GM18873 (cell line): ENCODE measurements around the gene PCBP2.
A peak's percentile ranks its signal among the peaks of the same experiment; 100 is the strongest.

ENCODE experiments used
- ATAC-seq: cut with Tn5 transposase; IDR thresholded peaks from one replicate; pipeline ENCODE4 v1.9.1; 2021; ENCODE audit warnings: mild to moderate bottlenecking, moderate library complexity, moderate number of reproducible peaks; ENCODE audit not compliant: unreplicated experiment, low FRiP score

PCBP2 gene

DNA sequence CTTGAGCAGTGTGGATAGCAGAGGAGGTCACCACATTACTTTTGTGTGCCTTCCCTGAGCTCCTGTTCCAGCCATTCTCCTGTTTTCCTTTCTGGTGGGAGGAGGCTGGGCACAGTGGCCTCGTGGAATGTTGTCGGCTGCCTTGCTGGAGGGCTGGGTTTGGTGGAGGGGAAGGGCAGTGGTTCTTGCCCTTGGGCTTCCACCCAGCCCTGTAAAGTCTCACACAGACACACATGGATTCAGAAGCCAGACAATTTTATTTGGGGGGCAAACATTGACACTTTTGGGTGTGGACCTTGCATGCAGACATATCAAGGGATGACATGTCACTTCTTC is 54.5 kb downstream of the PCBP2 start:
- no peak for ATAC-seq

DNA sequence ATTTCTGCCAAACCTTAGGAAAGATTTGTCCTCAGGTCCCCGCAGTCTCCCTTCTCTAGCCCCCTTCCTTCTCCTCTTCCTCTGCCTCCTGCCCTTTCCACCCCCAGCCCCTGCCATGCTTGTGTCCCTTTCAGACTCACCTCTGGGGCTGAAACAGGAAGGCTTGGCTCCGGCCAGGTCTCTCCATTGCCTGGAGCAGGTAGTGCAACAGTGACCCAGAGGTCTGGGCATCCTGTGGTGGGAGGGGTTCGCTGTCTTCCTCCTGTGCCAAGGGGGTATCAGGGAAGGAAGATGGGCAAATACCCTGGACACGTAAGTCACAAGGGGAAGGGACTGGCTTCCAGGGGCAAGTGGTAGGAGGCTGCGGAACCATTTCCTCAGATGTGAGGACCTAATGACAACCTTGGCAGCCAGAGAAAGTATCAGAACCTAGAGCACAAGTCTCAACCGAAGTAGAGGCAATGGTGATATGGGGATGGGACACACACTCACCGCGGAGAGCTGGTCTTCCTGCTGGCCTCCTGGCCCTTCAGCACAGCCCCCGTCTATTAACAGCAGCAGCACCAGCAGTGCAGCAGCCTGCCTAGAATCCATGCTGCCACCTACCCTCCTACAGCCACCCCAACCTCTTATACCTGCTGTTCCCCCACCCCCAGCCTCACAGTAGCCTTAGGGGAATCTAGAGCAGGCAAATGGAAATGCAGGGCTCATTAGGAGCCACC is 55.1 kb downstream of the PCBP2 start, which contains the start of gene NPFF:
Gene NPFF (minus strand): TSS at position 604 of the 722 bp plus-strand sequence. CDS start 10 bp downstream, at position 594.
- ATAC-seq, result no peak

DNA sequence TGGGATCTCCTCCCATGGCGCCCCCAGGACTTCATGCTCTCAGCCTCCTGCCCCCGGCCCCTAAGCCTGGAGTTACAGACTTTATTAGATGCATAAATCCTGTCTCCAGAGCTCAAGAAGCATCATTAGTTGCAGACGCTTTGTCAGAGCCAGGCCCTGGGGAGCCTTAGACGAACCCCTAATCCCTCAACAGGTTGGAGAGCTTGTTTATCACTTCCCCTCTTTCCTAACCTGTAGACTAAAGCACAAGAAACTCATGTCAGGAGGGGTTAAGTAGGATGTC is 55.6 kb downstream of the PCBP2 start:
- ATAC-seq, result no peak

GRCh38 chr12:53508534-53509170 is 56.8 kb downstream of the PCBP2 start:
- ATAC-seq, result peak; percentile 63

DNA sequence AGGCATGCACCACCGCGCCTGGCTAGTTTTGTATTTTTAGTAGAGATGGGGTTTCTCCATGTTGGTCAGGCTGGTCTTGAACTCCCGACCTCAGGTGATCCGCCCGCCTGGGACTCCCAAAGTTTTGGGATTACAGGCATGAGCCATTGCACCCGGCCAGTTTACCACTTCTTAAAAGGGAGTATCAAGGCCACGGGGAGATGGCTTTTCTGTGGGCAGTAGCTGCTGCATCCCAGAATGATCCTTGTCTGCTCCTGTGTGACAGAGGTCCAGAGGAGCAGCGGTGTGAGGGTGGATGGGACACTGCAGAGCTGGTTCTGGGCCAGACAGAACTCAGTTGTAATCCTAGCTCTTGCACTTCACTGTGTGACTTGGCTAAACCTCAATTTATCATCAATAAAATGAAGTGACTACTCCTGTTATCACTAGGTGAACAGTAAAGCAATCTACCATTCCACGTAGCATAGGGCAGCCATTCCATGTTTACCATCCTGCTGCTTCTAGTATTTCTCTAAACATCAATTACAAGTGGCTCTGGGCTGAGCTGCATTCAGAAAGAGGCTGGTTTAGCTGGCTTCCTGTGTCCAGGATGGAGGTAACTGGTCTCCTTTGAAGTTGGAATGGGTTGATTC is 58.4 kb downstream of the PCBP2 start:
- ATAC-seq, result no peak

- ATAC-seq, result no peak
These were observed 62.0 kb downstream of the PCBP2 start for GRCh38 chr12:53513712-53514410.

GRCh38 chr12:53514628-53515290 is 62.9 kb downstream of the PCBP2 start:
- ATAC-seq, result no peak

- ATAC-seq, result no peak
These were observed 63.4 kb downstream of the PCBP2 start for GRCh38 chr12:53515291-53515680.

- no peak for ATAC-seq
These were observed 65.0 kb downstream of the PCBP2 start for GRCh38 chr12:53516758-53517455.

GRCh38 chr12:53518381-53518780 is 66.5 kb downstream of the PCBP2 start:
- no peak for ATAC-seq

DNA sequence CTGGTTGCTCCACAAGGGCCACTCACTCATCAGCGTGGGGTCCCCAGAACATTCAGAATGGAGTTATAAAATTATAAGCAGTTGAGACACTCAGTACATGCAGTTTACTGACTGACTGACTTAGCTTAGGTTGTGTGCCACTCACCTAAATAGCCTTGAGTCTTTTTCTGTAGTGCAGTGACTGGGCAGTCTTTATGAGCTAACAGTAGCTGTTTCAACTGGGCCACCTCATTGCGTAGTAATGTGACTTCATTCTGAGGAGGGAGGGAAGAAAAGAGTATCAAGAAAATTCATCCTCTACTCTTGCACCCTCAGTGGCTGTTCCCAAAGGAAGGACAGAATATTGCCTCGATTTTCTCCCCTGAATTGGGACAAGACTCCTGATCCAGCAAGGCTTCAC is 71.2 kb downstream of the PCBP2 start:
- ATAC-seq, result no peak

DNA sequence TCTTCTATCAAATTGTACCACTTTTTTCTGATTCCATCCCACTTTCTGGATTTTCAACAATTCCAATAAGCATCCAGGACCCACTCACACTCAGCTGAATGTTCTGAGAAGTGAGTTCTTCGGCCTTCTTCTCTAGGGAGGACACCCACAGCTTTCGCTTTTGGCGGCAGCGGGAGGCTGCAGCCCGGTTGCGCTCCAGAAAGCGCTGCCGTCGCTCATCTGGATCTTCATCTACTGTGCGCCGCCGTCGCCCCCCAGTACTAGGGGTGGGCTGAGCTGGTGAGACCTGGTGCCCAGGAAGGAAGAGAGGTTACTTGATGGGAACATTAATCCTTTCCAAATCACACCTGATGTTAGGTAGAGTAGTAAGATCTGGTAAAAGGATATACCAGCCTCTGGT is 72.6 kb downstream of the PCBP2 start:
- no peak for ATAC-seq

GRCh38 chr12:53530061-53530460 is 78.2 kb downstream of the PCBP2 start:
- ATAC-seq, result no peak
